Measurements from ENCODE around the gene TCEA2. TPM values are rescaled to one million over a fixed set of nuclear protein-coding genes. Genes with fewer than 3 reads are reported as not detected.
A peak's percentile ranks its signal among the peaks of the same experiment; 100 is the strongest.

TCEA2 gene
- total and polyA plus RNA-seq, 9 of the 15 experiments (the other 6 are each of a cell fraction or from before 2014, with no cell fraction given), result 1.4 to 28.7 (median 5.4) TPM

DNA sequence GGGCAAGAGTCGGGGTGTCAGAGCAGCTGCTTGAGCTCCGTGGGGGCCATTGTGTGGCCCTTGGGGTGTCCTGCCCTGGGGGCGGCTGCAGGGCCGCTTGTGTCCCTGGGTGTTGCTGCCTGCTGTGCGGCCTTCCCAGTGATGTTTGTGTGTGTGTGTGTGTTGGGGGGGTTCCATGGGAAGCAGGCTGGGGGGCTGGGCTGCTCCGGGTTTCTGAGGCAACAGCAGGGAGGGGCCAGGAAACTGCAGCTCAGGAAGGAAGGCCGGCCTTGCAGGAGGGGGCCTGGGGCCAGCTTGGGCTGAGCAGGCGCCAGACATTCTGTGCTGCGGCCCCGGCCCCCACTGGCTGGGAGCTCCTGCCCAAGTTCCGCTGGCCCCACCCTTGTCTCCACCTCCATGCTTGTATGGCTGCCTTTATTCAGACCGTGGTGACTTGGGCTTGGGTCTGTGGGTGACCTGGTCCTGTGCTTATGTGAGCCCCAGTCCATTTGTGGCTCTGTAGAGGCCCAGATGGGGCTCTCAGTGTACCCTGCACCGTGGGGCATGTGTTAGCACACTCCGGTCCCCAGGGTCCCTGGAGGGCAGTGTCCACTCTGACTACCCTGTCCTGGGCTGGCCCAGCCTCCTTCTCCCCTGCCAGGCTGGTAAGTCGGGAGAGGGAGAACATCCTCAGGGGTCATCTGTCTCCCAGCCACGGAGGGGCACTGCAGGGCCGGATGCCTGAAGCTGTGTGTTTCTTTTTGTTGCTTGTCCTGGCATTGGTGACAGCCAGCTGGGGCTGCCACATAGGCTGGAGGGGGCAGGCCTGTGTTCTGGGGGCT lies 8.9 kb upstream of the TCEA2 start (continued):
- TF ChIP-seq, protein P1, sequence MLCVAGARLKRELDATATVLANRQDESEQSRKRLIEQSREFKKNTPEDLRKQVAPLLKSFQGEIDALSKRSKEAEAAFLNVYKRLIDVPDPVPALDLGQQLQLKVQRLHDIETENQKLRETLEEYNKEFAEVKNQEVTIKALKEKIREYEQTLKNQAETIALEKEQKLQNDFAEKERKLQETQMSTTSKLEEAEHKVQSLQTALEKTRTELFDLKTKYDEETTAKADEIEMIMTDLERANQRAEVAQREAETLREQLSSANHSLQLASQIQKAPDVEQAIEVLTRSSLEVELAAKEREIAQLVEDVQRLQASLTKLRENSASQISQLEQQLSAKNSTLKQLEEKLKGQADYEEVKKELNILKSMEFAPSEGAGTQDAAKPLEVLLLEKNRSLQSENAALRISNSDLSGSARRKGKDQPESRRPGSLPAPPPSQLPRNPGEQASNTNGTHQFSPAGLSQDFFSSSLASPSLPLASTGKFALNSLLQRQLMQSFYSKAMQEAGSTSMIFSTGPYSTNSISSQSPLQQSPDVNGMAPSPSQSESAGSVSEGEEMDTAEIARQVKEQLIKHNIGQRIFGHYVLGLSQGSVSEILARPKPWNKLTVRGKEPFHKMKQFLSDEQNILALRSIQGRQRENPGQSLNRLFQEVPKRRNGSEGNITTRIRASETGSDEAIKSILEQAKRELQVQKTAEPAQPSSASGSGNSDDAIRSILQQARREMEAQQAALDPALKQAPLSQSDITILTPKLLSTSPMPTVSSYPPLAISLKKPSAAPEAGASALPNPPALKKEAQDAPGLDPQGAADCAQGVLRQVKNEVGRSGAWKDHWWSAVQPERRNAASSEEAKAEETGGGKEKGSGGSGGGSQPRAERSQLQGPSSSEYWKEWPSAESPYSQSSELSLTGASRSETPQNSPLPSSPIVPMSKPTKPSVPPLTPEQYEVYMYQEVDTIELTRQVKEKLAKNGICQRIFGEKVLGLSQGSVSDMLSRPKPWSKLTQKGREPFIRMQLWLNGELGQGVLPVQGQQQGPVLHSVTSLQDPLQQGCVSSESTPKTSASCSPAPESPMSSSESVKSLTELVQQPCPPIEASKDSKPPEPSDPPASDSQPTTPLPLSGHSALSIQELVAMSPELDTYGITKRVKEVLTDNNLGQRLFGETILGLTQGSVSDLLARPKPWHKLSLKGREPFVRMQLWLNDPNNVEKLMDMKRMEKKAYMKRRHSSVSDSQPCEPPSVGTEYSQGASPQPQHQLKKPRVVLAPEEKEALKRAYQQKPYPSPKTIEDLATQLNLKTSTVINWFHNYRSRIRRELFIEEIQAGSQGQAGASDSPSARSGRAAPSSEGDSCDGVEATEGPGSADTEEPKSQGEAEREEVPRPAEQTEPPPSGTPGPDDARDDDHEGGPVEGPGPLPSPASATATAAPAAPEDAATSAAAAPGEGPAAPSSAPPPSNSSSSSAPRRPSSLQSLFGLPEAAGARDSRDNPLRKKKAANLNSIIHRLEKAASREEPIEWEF (CRISPR knock-in tag; IDR thresholded peaks at IDR 0.05), result no peak
- TF ChIP-seq, protein P2, sequence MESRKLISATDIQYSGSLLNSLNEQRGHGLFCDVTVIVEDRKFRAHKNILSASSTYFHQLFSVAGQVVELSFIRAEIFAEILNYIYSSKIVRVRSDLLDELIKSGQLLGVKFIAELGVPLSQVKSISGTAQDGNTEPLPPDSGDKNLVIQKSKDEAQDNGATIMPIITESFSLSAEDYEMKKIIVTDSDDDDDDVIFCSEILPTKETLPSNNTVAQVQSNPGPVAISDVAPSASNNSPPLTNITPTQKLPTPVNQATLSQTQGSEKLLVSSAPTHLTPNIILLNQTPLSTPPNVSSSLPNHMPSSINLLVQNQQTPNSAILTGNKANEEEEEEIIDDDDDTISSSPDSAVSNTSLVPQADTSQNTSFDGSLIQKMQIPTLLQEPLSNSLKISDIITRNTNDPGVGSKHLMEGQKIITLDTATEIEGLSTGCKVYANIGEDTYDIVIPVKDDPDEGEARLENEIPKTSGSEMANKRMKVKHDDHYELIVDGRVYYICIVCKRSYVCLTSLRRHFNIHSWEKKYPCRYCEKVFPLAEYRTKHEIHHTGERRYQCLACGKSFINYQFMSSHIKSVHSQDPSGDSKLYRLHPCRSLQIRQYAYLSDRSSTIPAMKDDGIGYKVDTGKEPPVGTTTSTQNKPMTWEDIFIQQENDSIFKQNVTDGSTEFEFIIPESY (CRISPR knock-in tag; IDR thresholded peaks at IDR 0.05), result peak; percentile 54; the same call in 1 of the 2 replicates
- TF ChIP-seq RBBP5 (IDR thresholded peaks at IDR 0.05; ENCODE audit: borderline replicate concordance, insufficient read depth, low read length, poor library complexity, severe bottlenecking) (peak; percentile 23), MCM7 (IDR thresholded peaks at IDR 0.05) (no peak), PCBP1 (IDR thresholded peaks at IDR 0.05; ENCODE audit: low read depth, low read length, poor library complexity, severe bottlenecking) (no peak), TEAD1 (CRISPR knock-in tag; IDR thresholded peaks at IDR 0.05) (no peak), FOXP1 (CRISPR knock-in tag; IDR thresholded peaks at IDR 0.05) (no peak), GABPB2 (CRISPR knock-in tag; conservative IDR thresholded peaks at IDR 0.05) (no peak), MYBL2 (IDR thresholded peaks at IDR 0.05; ENCODE audit: low read depth) (no peak), MYBL2 (CRISPR knock-in tag; IDR thresholded peaks at IDR 0.05; ENCODE audit: borderline replicate concordance) (no peak), POLR2G (IDR thresholded peaks at IDR 0.05; ENCODE audit: low read depth, low read length) (peak; percentile 48; the same call in 1 of the 2 replicates), ARID1B (IDR thresholded peaks at IDR 0.05) (no peak), CXXC5 (CRISPR knock-in tag; IDR thresholded peaks at IDR 0.05) (no peak), ZBTB7A (IDR thresholded peaks at IDR 0.05; ENCODE audit: borderline replicate concordance, control insufficient read depth, low read depth, low read length) (0 out of 2 replicates have a peak, but pooled peaks have one; percentile 54), C11orf30 (IDR thresholded peaks at IDR 0.05; ENCODE audit: low read depth) (no peak), ZEB2 (IDR thresholded peaks at IDR 0.05) (no peak), CREBBP (IDR thresholded peaks at IDR 0.05; ENCODE audit: low read depth, low read length) (no peak), CSDE1 (IDR thresholded peaks at IDR 0.05) (no peak)
- TF ChIP-seq, protein P3, sequence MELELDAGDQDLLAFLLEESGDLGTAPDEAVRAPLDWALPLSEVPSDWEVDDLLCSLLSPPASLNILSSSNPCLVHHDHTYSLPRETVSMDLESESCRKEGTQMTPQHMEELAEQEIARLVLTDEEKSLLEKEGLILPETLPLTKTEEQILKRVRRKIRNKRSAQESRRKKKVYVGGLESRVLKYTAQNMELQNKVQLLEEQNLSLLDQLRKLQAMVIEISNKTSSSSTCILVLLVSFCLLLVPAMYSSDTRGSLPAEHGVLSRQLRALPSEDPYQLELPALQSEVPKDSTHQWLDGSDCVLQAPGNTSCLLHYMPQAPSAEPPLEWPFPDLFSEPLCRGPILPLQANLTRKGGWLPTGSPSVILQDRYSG (tag; conservative IDR thresholded peaks at IDR 0.05; ENCODE audit: low read depth), result no peak
